ENCODE results near the gene MYBPC2.

MYBPC2 gene

DNA sequence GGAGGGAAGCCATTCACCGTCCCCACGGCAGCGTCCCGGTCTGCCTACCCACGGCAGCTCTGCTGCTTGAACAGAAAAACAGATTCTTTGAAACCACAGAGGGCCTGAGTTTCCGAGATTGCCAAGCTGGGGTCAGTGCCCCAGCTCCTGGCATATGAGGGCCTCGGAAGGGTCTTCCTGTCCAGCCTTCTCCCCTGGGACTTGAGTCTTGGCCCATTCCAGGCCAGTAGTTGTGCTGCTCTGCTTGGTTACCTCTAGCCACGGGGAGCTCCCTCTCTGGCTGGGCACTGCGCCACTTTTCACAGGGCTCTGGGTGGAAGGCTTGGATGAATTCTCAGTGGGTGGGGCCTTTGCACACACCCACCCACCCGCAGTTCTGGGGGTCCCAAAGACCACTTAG is 22.6 kb upstream of the MYBPC2 start:
- DNase-seq (ENCODE audit: low spot score): no peak

DNA sequence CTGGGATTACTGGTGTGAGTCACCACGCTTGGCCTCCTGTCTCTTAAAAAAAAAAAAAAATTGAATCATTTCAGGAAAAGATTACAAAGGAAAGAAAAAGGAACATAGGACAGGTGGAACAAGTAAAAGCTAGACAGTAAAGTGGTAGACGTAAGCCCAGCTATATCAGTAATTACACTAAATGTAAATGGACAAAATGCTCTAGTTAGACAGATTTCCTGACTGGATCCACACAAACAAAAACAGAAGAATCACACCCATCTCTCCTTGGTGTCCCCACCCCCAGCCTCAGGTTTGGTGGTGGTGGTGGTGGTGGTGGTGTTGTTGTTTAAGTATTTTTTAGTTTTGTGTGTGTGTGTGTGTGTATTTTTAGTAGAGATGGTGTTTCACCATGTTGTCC is 20.3 kb upstream of the MYBPC2 start:
- no peak for DNase-seq (ENCODE audit: low spot score)

DNA sequence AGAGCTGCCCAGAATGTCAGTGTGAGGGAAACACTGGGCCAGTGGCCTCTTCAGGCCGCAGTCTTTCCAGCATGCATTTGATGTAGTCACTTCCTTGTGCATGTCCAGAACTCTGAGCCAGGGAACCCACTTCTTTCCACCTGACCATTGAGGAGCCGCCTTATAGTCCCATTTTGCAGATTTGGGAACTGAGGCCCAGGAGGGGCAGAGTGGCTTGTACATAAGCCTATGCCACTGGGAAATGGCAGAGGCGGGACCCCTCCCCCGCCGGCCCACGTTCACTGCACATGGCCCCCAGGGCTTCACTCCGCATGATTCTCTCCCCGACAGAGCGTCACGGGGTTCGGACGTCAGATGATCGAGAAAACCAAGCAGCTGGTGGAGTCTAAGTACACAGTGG is 19.6 kb upstream of the MYBPC2 start:
- no peak for DNase-seq (ENCODE audit: low spot score)

DNA sequence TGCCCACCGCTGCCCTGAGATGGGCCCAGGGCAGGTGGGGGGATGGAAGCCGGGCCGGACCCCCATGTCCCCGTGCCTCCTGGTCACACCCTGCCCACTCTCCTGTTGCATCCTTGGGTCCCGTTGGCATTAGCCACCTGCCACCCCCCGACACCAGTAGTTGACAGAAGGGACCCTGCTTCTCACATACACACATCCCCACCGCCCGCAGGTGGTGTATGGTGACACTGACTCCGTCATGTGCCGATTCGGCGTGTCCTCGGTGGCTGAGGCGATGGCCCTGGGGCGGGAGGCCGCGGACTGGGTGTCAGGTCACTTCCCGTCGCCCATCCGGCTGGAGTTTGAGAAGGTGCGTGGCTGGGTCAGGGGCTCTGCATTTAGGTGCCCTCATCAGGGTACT is 19.2 kb upstream of the MYBPC2 start:
- no peak for DNase-seq (ENCODE audit: low spot score)

DNA sequence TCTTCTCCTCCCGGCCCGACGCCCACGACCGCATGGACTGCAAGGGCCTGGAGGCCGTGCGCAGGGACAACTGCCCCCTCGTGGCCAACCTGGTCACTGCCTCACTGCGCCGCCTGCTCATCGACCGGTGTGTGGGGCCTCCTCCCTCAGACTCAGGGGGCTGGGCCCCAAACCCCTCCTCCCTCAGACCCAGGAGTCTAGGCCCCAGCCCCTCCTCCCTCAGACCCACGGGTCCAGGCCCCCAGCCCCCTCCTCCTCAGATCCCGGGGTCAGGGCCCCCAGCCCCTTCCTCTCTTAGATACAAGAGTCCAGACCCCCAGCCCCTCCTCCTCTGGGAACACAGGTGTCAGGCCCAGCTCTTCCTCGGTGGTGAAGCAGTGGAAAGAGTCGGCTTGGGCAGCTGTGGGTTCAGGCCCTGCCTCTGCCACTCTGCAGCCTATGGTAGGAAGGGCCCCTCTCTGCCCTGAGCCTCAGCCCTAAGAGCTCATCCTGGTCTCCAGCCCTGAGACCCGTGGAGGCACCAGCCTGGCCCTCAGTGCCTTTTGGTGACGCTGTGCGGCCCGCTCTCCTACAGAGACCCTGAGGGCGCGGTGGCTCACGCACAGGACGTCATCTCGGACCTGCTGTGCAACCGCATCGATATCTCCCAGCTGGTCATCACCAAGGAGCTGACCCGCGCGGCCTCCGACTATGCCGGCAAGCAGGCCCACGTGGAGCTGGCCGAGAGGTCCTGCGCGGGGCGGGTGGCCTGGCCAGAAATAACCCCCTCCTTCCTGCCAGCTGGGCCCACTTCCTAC is 17.6 kb upstream of the MYBPC2 start:
- DNase-seq (ENCODE audit: low spot score): no peak

DNA sequence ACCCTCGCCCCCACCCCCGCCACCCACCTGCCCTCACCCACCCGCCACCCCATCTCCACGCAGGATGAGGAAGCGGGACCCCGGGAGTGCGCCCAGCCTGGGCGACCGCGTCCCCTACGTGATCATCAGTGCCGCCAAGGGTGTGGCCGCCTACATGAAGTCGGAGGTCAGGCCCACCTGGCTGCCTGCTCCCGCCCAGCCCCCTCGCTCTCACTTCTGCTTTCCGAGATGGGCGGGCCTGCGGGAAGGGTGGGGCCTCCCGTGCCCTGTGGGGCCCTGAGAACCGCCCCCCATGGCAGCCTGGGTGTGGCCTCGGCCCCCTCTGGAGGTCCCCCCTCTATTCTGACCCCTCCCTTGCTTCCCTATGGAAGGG is 17.0 kb upstream of the MYBPC2 start:
- no peak for DNase-seq (ENCODE audit: low spot score)

DNA sequence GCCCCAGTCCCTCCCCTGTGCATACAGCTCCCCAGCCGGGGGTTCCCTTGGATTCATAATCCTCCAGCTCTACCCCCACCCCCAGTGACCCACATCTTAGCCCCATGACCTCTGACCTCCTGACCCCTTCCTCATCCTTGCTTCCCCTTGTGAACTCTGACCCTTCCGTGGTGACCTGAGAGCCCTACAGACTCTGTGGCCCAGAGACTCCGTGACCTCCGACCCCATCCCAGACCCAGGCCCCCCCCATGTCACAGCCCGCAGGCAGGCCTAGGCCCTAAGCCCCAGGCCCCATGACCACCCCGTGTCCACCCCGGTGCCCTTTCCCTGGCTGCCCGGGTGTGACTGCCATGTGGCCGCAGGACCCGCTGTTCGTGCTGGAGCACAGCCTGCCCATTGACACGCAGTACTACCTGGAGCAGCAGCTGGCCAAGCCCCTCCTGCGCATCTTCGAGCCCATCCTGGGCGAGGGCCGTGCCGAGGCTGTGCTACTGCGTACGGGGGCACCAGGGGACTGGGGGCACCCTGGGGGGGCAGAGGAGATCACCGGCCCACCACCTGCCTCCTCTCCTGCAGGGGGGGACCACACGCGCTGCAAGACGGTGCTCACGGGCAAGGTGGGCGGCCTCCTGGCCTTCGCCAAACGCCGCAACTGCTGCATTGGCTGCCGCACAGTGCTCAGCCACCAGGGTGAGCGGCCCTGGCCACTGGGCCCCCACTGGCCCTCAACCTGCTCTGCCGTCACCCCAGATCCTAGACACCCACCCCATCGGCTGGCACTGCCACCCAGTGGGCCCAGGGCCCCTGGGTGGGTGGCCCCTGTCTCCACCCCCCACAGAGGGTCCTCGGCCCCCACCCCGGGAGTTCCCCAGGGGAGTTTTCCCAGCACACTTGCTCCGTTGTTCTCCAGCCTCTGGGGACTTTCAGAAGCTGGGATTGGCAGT is 16.4 kb upstream of the MYBPC2 start:
- no peak for DNase-seq (ENCODE audit: low spot score)

DNA sequence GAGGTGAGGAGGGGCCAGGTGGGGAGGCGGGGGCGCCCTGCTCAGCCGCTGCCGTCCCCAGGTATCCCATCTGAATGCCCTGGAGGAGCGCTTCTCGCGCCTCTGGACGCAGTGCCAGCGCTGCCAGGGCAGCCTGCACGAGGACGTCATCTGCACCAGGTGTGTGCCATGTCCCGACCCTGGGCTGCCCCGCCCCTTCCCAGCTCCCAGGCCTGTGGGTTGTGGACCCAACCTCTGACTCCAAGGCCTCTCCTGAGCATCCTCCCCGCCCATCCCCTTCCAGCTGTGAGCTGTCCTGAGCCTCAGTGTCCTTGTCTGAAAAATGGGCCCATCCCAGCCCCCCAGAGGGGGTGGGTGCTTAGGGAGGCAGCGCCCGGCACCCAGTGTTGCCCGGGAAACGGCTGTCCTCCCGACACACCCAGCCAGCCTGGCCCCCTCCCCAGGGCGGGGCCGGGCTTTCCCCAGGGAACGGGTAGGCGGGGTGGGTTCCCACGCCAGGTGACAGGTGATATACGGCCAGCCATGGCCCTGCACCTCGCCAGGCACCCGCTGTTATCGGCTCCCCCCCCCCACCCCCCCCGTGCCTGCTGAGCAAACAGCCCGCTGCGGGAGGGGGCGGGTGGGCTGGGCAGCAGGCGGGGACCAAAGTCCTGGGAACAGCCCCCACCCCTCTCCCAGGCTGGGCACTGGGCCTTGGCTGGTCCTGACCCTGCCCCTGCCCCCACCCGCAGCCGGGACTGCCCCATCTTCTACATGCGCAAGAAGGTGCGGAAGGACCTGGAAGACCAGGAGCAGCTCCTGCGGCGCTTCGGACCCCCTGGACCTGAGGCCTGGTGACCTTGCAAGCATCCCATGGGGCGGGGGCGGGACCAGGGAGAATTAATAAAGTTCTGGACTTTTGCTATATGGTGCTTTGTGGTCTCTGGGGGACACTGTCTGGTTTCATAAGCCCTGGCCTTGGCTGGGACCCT is 15.3 kb upstream of the MYBPC2 start:
- peak; percentile 58 for DNase-seq (ENCODE audit: low spot score)

DNA sequence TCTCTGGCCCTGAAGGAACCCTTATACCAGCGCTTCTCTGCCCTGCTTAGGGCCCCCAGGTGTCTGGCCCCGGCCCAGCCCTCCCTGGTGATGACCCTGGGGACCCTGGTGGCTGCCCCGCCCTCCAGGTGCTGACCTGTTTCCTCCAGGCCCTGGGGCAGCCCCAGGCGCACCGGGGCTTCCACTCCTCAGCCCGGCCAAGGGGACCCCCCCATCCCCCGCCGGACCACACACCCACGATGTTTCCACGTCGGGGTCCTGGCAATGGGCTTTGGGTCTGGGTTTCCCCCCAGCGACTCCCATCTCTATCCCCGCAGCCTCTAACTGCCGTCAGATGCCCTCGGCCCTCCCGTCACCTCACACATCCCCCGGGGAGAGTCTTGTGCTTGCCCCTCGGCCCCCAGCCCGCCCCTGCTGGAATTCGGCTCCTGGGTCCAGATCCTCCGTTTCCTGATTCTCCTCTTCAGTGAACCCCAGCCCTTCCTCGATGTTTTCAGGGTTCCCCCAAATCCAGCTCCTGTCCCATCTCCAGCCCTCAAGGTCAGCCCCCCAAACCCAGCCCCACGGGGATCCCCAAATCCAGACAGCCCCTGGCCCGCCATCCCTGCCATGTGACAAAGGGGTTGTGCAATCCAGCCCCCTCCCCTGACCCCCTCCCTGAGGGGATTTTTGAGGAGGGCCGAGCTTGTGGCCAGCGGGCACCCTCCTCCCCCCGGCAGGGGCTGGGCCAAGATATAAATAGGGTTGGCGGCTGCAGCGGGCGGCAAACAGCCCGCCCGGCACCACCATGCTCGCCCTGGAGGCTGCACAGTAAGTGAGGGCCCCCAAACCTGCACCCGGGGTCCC is 14.3 kb upstream of the MYBPC2 start, which contains the start of gene SPIB:
TSS of gene SPIB (plus strand) at position 763 of the 846 bp plus-strand sequence. CDS start at position 788, 25 bp downstream.
- DNase-seq (ENCODE audit: low spot score): no peak

DNA sequence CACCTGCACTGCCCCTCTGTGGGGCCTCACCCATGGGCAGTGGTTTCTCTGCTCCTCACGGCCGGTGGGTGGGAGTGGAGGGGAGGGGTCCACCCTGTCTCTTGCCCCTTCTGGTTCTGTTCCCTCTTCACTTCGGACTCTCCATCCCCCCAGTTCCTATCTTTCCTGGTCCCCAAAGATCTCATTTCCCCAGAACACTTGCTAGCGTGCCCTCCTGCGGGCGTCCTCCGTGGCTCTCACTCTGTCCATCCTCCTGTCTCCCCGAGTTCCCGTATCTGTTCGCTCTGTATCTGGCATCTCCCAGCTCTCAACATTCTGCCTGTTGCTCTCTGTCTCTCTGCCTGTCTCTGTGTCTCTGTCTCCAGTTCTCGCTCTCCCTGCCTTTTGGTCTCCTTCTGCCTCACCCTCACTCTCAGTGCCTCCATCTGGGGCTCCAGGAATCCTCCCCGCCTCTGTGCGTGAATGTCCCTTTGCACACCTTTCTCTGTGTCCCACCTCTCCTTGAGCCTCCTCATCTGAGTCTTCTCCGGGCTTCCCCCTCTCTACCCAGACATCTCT is 13.6 kb upstream of the MYBPC2 start:
- DNase-seq (ENCODE audit: low spot score): no peak

DNA sequence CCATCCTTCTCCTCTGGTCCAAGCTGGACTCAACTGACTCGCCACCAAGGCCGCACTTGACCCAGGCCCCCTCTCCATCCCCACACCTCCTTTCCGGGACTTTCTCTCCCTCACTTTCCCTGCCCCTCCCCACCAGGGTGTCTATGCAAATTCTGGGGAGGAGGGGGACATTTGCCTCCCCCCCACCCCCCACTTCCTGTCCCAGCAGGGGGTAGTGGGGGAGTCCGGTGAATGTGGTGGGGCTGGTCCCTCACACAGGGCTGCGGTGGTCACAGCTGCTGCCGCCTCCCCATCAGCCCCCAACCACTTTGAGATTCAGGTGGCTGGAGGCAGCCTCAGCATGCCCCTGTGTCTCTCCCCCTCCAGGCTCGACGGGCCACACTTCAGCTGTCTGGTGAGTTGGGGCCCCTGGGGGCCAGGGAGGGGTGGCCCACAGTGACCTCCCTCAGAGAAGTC is 13.1 kb upstream of the MYBPC2 start:
- DNase-seq (ENCODE audit: low spot score): no peak

DNA sequence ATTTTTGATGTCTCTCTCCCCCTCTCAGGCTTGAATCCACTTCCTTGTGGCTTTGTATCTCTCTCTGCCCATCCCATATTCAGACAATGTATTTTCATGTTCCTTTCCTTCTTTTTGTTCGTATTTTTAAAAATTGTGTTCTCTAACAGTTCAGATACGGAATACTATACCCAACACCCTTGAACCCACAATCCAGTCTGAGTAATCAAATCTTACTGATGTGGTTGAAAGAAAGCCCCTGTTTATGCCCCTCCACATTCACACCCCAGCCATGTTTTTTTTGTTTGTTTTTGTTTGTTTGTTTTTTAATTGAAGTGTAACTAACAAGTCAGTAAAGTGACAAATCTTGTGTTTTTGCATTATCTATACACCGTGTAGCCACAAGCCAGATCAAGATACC is 12.6 kb upstream of the MYBPC2 start:
- no peak for DNase-seq (ENCODE audit: low spot score)

DNA sequence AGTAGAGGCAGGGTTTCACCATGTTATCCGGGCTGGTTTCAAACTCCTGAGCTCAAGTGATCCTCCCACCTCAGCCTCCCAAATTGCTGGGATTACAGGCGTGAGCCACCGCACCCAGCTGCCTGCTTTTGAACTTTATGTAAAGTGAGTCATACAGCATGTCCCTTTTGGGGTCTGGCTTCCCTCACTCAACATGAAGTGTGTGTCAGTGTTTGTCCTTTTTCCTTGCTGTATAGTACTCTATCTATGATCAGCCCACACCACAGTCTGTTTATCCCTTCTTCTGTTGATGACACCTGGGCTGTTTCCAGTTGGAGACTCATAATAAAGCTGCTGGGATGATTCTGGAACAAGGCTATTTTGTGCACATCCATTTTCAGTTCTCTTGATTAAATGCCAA is 11.9 kb upstream of the MYBPC2 start:
- no peak for DNase-seq (ENCODE audit: low spot score)

DNA sequence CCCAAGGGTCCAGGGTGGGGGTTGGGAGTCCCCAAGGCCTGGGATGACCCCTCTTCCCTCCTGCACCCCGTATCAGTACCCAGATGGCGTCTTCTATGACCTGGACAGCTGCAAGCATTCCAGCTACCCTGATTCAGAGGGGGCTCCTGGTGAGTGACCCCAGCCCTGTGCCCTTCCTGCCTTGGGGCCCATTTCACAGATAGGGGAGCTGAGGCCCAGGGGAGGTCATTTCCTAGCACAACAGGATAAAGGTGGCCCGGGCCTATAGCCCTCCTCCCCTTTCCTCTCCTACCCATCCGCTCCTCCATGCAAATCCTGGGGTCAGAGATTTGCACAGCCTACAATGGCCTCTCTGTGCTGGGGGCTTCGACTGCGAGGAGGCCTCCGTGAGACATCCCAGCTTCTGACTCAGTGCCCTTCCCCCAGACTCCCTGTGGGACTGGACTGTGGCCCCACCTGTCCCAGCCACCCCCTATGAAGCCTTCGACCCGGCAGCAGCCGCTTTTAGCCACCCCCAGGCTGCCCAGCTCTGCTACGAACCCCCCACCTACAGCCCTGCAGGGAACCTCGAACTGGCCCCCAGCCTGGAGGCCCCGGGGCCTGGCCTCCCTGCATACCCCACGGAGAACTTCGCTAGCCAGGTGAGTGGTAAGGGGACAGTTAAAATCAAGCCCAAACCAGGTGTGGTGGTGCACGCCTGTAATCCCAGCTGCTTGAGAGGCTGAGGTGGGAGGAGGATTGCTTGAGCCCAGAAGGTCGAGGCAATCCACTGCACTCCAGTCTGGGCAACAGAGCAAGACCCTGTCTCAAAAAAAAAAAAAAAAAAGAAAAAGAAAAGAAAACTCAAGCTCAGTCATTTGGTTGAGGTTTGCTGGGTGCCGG is 10.1 kb upstream of the MYBPC2 start:
- DNase-seq (ENCODE audit: low spot score): no peak

DNA sequence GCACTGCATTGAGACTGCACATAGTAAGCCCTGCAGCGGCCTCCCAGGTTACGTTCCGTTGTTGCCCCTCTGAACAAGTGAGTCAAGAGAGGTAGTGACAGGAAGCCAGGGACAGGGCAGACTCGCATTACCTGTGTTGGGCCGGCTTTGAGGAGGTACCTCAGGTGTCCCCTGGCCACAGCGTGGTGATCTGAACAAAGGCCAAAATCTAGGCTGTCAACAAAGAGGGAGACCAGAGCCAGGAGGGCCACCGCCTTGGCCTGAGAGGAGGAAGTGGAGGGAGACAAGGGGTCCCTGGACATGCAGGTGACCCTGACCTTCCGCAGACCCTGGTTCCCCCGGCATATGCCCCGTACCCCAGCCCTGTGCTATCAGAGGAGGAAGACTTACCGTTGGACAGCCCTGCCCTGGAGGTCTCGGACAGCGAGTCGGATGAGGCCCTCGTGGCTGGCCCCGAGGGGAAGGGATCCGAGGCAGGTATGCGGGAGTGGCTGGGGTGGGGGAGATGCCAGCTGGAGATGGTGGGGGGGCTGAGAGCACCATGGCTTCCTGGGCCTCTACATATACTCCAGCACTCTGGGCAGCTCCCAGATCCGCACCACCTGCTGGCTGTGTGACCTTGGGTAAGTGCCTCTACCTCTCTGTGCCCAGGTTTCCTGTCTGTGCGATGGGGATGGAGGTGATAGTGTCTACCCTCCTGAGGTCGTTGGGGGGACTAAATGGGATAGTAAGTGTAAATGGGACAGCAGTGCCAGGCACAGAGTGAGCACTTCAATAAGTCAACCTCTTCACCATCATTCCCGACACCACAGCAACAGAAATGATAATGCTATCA is 9.2 kb upstream of the MYBPC2 start:
- DNase-seq (ENCODE audit: low spot score): no peak

DNA sequence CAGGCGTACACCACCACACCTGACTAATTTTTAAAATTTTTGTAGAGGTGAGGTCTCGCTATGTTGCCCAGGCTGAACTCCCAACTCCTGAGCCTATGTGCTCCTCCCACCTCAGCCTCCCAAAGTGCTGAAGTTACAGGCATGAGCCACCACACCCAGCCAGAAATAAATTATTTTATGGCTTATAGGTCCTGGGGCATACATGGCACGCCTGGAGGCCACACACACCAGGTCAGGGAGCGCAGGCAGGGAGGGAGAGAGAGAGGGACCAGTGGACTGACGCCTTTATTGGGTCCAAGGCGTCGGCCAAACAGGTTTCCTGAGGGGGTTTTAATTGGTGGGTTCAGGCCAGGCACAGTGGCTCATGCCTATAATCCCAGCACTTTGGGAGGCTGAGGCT is 7.1 kb upstream of the MYBPC2 start:
- DNase-seq (ENCODE audit: low spot score): no peak

DNA sequence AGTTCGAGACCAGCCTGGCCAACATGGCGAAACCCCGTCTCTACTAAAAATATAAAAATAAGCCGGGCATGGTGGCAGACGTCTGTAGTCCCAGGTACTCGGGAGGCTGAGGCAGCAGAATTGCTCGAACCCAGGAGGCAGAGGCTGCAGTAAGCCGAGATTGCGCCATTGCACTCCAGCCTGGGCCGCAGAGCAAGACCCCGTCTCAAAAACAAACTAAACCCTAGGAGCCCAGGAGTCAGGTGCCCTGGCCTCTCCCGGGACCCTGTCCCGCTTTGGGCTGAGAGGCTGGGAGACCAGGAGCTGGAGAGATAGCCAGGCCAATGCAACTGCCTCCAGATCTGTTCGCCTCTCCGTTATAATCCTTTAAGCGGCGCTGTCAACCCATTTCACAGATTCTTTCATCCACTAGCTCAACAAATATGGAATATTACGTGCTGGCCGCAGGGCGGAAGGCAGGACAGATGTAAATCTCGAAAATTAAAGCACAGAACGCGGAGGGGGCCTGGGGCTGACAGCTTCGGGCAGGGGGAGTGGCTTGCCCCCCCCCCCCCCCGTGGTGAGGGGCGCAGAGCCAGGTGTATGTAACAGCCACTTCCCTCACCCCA is 5.3 kb upstream of the MYBPC2 start:
- DNase-seq (ENCODE audit: low spot score): no peak

DNA sequence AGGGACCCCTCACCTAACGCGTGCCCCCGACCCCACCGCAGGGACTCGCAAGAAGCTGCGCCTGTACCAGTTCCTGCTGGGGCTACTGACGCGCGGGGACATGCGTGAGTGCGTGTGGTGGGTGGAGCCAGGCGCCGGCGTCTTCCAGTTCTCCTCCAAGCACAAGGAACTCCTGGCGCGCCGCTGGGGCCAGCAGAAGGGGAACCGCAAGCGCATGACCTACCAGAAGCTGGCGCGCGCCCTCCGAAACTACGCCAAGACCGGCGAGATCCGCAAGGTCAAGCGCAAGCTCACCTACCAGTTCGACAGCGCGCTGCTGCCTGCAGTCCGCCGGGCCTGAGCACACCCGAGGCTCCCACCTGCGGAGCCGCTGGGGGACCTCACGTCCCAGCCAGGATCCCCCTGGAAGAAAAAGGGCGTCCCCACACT is 4.7 kb upstream of the MYBPC2 start:
- DNase-seq (ENCODE audit: low spot score): no peak
